HL-60 (cell line): ENCODE measurements around the gene DERL3.

Experiments
- DNase-seq, 2 experiments: peaks; one replicate each; pipeline ENCODE4 v3.0.0-alpha.2; 2010 to 2020; ENCODE audit warnings: low read depth in 1 of 2, low spot score in 1 of 2
- H3K27ac ChIP-seq: fragments of 250-450 bp; sonication (Bioruptor Pico); replicated peaks from 2 replicates; pipeline ENCODE4 v1.5.1; 2020; ENCODE audit warnings: mild to moderate bottlenecking, moderate library complexity
- H3K27me3 ChIP-seq: fragments of 250-450 bp; sonication (Bioruptor Pico); 2 replicates; pipeline ENCODE4 v1.5.1; 2021; ENCODE audit warnings: mild to moderate bottlenecking, moderate library complexity; ENCODE audit not compliant: insufficient read depth, poor library complexity, severe bottlenecking
- H3K4me3 ChIP-seq: replicated peaks from 2 replicates; pipeline ENCODE4 v1.5.1; 2011; ENCODE audit warnings: mild to moderate bottlenecking, control low read depth, low read length; ENCODE audit not compliant: insufficient read depth
- GABPA ChIP-seq: IDR thresholded peaks from 2 replicates; pipeline ENCODE4 v1.6.1; 2012; ENCODE audit warnings: low read depth
- POLR2AphosphoS5 ChIP-seq: IDR thresholded peaks from 2 replicates; pipeline ENCODE4 v1.6.1; 2012; ENCODE audit warnings: low read depth
- SPI1 ChIP-seq: IDR thresholded peaks from 2 replicates; pipeline ENCODE4 v1.6.1; 2012; ENCODE audit warnings: low read depth, mild to moderate bottlenecking, borderline replicate concordance
- TF ChIP-seq, protein P1 (sequence below): IDR thresholded peaks from 2 replicates; pipeline ENCODE4 v1.6.1; 2012; ENCODE audit warnings: low read depth; ENCODE audit not compliant: insufficient replicate concordance
- TF ChIP-seq, protein P2 (sequence below): IDR thresholded peaks from one replicate; pipeline ENCODE4 v1.5.1; 2011; ENCODE audit warnings: low read length, control low read depth, inconsistent platforms; ENCODE audit not compliant: insufficient read depth

DERL3 gene

DNA sequence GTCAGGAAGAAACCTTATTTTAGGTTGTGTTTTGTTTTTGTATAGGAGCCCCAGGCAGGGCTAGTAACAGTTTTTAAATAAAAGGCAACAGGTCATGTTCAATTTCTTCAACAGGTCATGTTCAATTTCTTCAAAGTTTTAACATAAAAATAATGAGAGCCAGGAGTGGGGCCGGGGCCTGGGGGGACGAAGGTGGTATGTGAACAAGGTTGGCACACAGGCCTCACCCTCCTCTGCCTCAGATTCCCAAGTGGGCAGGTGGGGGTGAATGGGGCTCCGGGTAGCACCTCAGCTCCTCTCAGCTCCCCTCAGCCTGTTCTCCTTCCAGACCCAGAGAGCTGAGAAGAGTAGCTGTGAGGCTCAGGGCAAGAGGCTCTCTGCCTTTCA is 4.4 kb downstream of the DERL3 start:
- Histone ChIP-seq H3K27ac (no peak overlapping the region), H3K27me3 (no peaks in the 10 kb centered on the region), H3K4me3 (no peak overlapping the region)
- TF ChIP-seq GABPA (no peak), POLR2AphosphoS5 (no peak), SPI1 (no peak)
- TF ChIP-seq, protein P1, sequence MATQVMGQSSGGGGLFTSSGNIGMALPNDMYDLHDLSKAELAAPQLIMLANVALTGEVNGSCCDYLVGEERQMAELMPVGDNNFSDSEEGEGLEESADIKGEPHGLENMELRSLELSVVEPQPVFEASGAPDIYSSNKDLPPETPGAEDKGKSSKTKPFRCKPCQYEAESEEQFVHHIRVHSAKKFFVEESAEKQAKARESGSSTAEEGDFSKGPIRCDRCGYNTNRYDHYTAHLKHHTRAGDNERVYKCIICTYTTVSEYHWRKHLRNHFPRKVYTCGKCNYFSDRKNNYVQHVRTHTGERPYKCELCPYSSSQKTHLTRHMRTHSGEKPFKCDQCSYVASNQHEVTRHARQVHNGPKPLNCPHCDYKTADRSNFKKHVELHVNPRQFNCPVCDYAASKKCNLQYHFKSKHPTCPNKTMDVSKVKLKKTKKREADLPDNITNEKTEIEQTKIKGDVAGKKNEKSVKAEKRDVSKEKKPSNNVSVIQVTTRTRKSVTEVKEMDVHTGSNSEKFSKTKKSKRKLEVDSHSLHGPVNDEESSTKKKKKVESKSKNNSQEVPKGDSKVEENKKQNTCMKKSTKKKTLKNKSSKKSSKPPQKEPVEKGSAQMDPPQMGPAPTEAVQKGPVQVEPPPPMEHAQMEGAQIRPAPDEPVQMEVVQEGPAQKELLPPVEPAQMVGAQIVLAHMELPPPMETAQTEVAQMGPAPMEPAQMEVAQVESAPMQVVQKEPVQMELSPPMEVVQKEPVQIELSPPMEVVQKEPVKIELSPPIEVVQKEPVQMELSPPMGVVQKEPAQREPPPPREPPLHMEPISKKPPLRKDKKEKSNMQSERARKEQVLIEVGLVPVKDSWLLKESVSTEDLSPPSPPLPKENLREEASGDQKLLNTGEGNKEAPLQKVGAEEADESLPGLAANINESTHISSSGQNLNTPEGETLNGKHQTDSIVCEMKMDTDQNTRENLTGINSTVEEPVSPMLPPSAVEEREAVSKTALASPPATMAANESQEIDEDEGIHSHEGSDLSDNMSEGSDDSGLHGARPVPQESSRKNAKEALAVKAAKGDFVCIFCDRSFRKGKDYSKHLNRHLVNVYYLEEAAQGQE = no peak
- TF ChIP-seq, protein P2, sequence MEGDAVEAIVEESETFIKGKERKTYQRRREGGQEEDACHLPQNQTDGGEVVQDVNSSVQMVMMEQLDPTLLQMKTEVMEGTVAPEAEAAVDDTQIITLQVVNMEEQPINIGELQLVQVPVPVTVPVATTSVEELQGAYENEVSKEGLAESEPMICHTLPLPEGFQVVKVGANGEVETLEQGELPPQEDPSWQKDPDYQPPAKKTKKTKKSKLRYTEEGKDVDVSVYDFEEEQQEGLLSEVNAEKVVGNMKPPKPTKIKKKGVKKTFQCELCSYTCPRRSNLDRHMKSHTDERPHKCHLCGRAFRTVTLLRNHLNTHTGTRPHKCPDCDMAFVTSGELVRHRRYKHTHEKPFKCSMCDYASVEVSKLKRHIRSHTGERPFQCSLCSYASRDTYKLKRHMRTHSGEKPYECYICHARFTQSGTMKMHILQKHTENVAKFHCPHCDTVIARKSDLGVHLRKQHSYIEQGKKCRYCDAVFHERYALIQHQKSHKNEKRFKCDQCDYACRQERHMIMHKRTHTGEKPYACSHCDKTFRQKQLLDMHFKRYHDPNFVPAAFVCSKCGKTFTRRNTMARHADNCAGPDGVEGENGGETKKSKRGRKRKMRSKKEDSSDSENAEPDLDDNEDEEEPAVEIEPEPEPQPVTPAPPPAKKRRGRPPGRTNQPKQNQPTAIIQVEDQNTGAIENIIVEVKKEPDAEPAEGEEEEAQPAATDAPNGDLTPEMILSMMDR = no peak
- DNase-seq = no peak

DNA sequence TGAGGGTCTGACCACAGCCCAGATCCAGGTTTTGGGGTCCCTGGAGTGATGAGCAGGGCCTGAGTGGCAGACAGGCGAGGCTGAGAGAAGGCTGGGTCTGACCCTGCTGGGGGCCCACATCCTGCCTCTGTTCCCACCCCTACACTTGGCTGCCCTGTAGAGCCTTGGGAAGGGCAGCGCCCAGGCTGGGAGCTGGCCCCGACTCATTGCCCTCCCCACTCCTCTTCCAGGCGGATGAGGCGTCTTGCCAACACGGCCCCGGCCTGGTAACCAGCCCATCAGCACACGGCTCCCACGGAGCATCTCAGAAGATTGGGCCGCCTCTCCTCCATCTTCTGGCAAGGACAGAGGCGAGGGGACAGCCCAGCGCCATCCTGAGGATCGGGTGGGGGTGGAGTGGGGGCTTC is 4.9 kb downstream of the DERL3 start:
- Histone ChIP-seq H3K27me3 (no peaks in the 10 kb centered on the region), H3K4me3 (no peak overlapping the region), H3K27ac (no peak overlapping the region)
- no peak for DNase-seq
- TF ChIP-seq, protein P2 = no peak
- TF ChIP-seq, protein P1 = no peak
- TF ChIP-seq GABPA = no peak
- no peak for TF ChIP-seq SPI1
- no peak for TF ChIP-seq POLR2AphosphoS5

DNA sequence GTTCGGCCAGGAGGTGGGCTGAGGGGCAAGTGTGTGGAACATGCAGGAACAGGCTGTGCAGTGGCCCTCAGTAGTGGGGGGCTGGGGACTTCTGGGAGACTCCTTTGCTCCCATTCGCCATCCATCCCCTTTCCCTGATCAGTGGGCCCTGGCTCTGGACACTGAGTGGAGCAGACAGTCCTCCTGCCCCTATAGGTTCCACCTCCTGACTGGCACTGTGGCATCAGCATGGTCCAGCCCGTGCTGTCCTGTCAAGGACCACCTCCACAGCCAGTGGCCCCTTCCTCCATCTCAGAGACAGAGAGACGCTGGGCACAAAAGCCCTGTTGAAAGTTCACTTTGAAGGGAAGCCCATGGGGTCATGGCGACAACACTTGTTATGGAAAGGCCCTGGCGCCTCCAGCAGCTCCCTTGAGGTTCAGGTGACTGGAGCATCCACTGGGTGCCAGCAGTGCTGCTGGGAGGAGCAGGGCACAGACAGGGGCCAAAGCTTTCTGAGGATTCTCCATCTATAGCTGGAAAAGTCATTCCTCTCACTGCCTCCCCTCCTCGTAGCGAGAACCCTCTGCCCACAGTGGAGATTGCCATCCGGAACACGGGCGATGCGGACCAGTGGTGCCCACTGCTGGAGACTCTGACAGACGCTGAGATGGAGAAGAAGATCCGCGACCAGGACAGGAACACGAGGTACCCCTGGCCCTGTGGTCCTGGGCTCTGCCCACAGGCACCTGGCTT is 5.6 kb downstream of the DERL3 start:
- TF ChIP-seq, protein P1 = no peak
- TF ChIP-seq GABPA (no peak), POLR2AphosphoS5 (peak; percentile 16; the same call in 1 of the 2 replicates)
- TF ChIP-seq, protein P2 = no peak
- H3K27me3 ChIP-seq = no peaks in the 10 kb centered on the region
- no peak overlapping the region for H3K4me3 ChIP-seq
- H3K27ac ChIP-seq = no peak overlapping the region
- DNase-seq = no peak
